ENCODE measurements around the gene ADAMTS20.

- no peak for TF ChIP-seq CTCF (IDR thresholded peaks at IDR 0.05; ENCODE audit: low read length)
- no peak for TF ChIP-seq EZH2phosphoT487 (IDR thresholded peaks at IDR 0.05; ENCODE audit: low read length)
- no peak for TF ChIP-seq EZH2 (optimal IDR thresholded peaks at IDR 0.05; ENCODE audit: low read depth, low read length)
Observed at GRCh38 chr12:43462080-43462479, 89.9 kb downstream of the ADAMTS20 start.

All from MM.1S (cell line).